GM21381 (cell line): ENCODE data around the gene ODAD4.

Experiments
- ATAC-seq: cut with Tn5 transposase; IDR thresholded peaks from one replicate; pipeline ENCODE4 v1.9.1; 2021; ENCODE audit warnings: mild to moderate bottlenecking, moderate library complexity; ENCODE audit not compliant: unreplicated experiment

The ODAD4 gene

GRCh38 chr17:41930009-41930832 lies at the start of gene ODAD4:
Gene ODAD4, plus strand, starts transcription at chr17:41930617. Its CDS starts 107 bp downstream, at chr17:41930724.
- peak; percentile 96 for ATAC-seq

GRCh38 chr17:41882756-41883155 lies 47.7 kb upstream of the ODAD4 start:
- ATAC-seq = no peak

- no peak for ATAC-seq
Observed at GRCh38 chr17:41885733-41886132, 44.7 kb upstream of the ODAD4 start.

- no peak for ATAC-seq
Observed at GRCh38 chr17:41888332-41888965, 42.0 kb upstream of the ODAD4 start.

- no peak for ATAC-seq
Observed at GRCh38 chr17:41891135-41892020, 39.0 kb upstream of the ODAD4 start.

- no peak for ATAC-seq
Observed at GRCh38 chr17:41892021-41892376, 38.4 kb upstream of the ODAD4 start.

- no peak for ATAC-seq
Observed at GRCh38 chr17:41893384-41893783, 37.0 kb upstream of the ODAD4 start.

GRCh38 chr17:41894791-41895331 lies 35.6 kb upstream of the ODAD4 start:
- no peak for ATAC-seq

- ATAC-seq = no peak
Observed at GRCh38 chr17:41895617-41896016, 34.8 kb upstream of the ODAD4 start.

- ATAC-seq = no peak
Observed at GRCh38 chr17:41896726-41897125, 33.7 kb upstream of the ODAD4 start.

GRCh38 chr17:41901646-41902045 lies 28.8 kb upstream of the ODAD4 start:
- ATAC-seq = no peak

- no peak for ATAC-seq
Observed at GRCh38 chr17:41904242-41904841, 26.1 kb upstream of the ODAD4 start.

- ATAC-seq = no peak
Observed at GRCh38 chr17:41905172-41905571, 25.2 kb upstream of the ODAD4 start.

- ATAC-seq = no peak
Observed at GRCh38 chr17:41906465-41907184, 23.8 kb upstream of the ODAD4 start.

- no peak for ATAC-seq
Observed at GRCh38 chr17:41907185-41907556, 23.2 kb upstream of the ODAD4 start.

GRCh38 chr17:41907633-41908539 lies 22.5 kb upstream of the ODAD4 start:
- no peak for ATAC-seq

GRCh38 chr17:41909088-41909487 lies 21.3 kb upstream of the ODAD4 start:
- ATAC-seq = no peak

GRCh38 chr17:41910701-41911391 lies 19.6 kb upstream of the ODAD4 start:
- no peak for ATAC-seq

GRCh38 chr17:41912925-41913324 lies 17.5 kb upstream of the ODAD4 start:
- ATAC-seq = no peak
